ENCODE data around the gene STAC3.
A peak's percentile ranks its signal among the peaks of the same experiment; 100 is the strongest.

The STAC3 gene

GRCh38 chr12:57254506-57255280, 3.7 kb upstream of the STAC3 start:
- DNase-seq, result no peak

GRCh38 chr12:57250541-57250940, 446 bp downstream of the STAC3 start:
- DNase-seq, result no peak

- DNase-seq, result no peak
Measured at GRCh38 chr12:57248934-57249742, 1.8 kb downstream of the STAC3 start.

- no peak for DNase-seq
Measured at GRCh38 chr12:57247041-57247440, 3.9 kb downstream of the STAC3 start.

GRCh38 chr12:57244312-57244696, 6.7 kb downstream of the STAC3 start:
- no peak for DNase-seq

- DNase-seq, result peak; percentile 55 to 87
Measured at GRCh38 chr12:57243521-57244311, 7.3 kb downstream of the STAC3 start.

GRCh38 chr12:57242691-57243454, 8.1 kb downstream of the STAC3 start:
- DNase-seq, result peak; percentile 84 to 93

GRCh38 chr12:57242329-57242690, 8.7 kb downstream of the STAC3 start:
- no peak for DNase-seq

GRCh38 chr12:57241402-57242310, 9.3 kb downstream of the STAC3 start:
- no peak for DNase-seq

- DNase-seq, result peak in 1 of 2 experiments; percentile 29
Measured at GRCh38 chr12:57240926-57241401, 10.0 kb downstream of the STAC3 start.

GRCh38 chr12:57240066-57240921, 10.7 kb downstream of the STAC3 start:
- DNase-seq, result peak; percentile 72 to 83

GRCh38 chr12:57239587-57240065, 11.4 kb downstream of the STAC3 start:
- peak in 1 of 2 experiments; percentile 58 for DNase-seq

- peak; percentile 76 to 92 for DNase-seq
Measured at GRCh38 chr12:57238854-57239554, 12.0 kb downstream of the STAC3 start.

GRCh38 chr12:57237932-57238853, 12.8 kb downstream of the STAC3 start:
- DNase-seq, result no peak

- DNase-seq, result no peak
Measured at GRCh38 chr12:57237596-57237931, 13.4 kb downstream of the STAC3 start.

GRCh38 chr12:57236925-57237595, 13.9 kb downstream of the STAC3 start:
- DNase-seq, result no peak

- DNase-seq, result no peak
Measured at GRCh38 chr12:57236201-57236924, 14.6 kb downstream of the STAC3 start.

Data from NCI-H1930 (cell line).